GM18508 (cell line): Measurements from ENCODE around the gene CXCR1.
"Not testable (repeated sequence)": the region's sequence is repeated elsewhere in the genome, so short reads cannot be mapped to it uniquely, and the experiment has no call there.

ENCODE experiments used
- ATAC-seq: cut with Tn5 transposase; IDR thresholded peaks from one replicate; pipeline ENCODE4 v1.9.1; 2021; ENCODE audit warnings: moderate number of reproducible peaks; ENCODE audit not compliant: insufficient read depth, unreplicated experiment

CXCR1 gene

DNA sequence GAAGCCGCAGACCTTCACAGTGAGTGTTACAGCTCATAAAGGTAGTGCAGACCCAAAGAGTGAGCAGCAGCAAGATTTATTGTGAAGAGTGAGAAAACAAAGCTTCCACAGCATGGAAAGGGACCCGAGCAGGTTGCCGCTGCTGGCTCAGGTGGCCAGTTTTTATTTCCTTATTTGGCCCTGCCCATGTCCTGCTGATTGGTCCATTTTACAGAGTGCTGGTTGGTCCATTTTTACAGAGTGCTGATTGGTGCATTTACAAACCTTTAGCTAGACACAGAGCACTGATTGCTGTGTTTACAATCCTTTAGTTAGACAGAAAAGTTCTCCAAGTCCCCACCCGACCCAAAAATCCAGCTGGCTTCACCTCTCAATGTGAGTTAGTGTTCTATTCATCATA, 45.0 kb downstream of the CXCR1 start:
- ATAC-seq, result not testable (repeated sequence)
